Ovary (tissue), 9 donors: Measurements from ENCODE around the gene CLASP1. TPM values are rescaled to one million over a fixed set of nuclear protein-coding genes. Genes with fewer than 3 reads are reported as not detected.

Experiments used
- DNase-seq, 5 donors: peaks; one replicate each; pipeline ENCODE4 v3.0.0-alpha.2; 2019 to 2020
- H3K27ac ChIP-seq, 2 donors: fragments of 200-600 bp; one replicate each; pipeline versions ENCODE4 v1.5.1 to v1.8.0; 2019 to 2022
- H3K27me3 ChIP-seq: fragments of 200-600 bp; one replicate; pipeline ENCODE4 v1.8.0; 2022
- H3K36me3 ChIP-seq: fragments of 200-600 bp; sonication (generic); one replicate; pipeline ENCODE4 v1.5.1; 2019
- H3K4me1 ChIP-seq: one replicate; pipeline ENCODE4 v1.8.1; 2013; ENCODE audit warnings: mild to moderate bottlenecking, moderate library complexity; ENCODE audit not compliant: insufficient read depth
- H3K4me3 ChIP-seq: fragments of 200-600 bp; sonication (generic); one replicate; pipeline ENCODE4 v1.5.1; 2017
- H3K9me3 ChIP-seq, 2 donors: fragments of 200-600 bp in 1 of 2; sonication (generic) in 1 of 2; one replicate each; pipeline versions ENCODE4 v1.5.1 to v1.8.1; 2013 to 2019; ENCODE audit warnings: mild to moderate bottlenecking in 1 of 2, moderate library complexity in 1 of 2
- EP300 ChIP-seq: sonication (generic); formaldehyde crosslinking; IDR thresholded peaks from one replicate; pipeline ENCODE4 v1.6.1; 2017; ENCODE audit warnings: antibody characterized with exemption
- POLR2A ChIP-seq: fragments of 450-650 bp; IDR thresholded peaks from one replicate; pipeline ENCODE4 v1.6.1; 2017; ENCODE audit warnings: antibody characterized with exemption, mild to moderate bottlenecking, moderate library complexity
- WGBS, 3 donors: extraction: QIAGEN DNeasy Blood & Tissue Kit in 1 of 3; methylation state at CpG; one replicate each; pipeline versions ENCODE4 v1.1.5 to v1.1.7; 2013 to 2017; 5-methylcytosine and 5-hydroxymethylcytosine counted together
- intact Hi-C, 4 donors: fragments of 100-400 bp; cut with DNase I; formaldehyde crosslinking; loops; one replicate each; pipeline versions ENCODE4 v1.11.0 to v1.15.1; 2022 to 2023
- polyA plus RNA-seq, 2 donors: library from polyadenylated mRNA; stranded (reverse); fragments of 200-250 nt in 1 of 2; fragments of 350-450 nt in 1 of 2; fragmentation: Illumina TruSeq in 1 of 2; extraction: RNeasy Lipid Tissue Mini Kit (QIAGEN cat#74804) in 1 of 2; gene quantifications; one replicate each; pipeline ENCODE4 v1.2.3, GENCODE V29; 2013 to 2014
- total RNA-seq, 7 donors: library from RNA; depleted of rRNA in 2 of 7; stranded (reverse); fragments of >200 nt in 2 of 7; fragmentation: NEBNext Ultra II Directional in 3 of 7; extraction: Animal tissue kit (Norgen Biotek cat#: 25700) in 3 of 7; gene quantifications; one replicate each; pipeline versions ENCODE4 v1.1.0 to v1.2.4, GENCODE V29; 2016 to 2023
- TF ChIP-seq, protein P1 (sequence below), 3 donors: fragments of 450-650 bp in 2 of 3; fragments of 200-600 bp in 1 of 3; IDR thresholded peaks; one replicate each; pipeline versions ENCODE4 v1.5.1 to v1.8.0; 2016 to 2022; ENCODE audit warnings: antibody characterized with exemption in 3 of 3, mild to moderate bottlenecking in 1 of 3
- donor health status: DM: no; HTN: no; CAD: no; lungs with moderate emphysema.
- donor health status: DM: no; HTN: no; CAD: no.
- donor health status: Bipolar disorder and iron deficiency.
- donor health status: DM: yes; HTN: yes; CAD: no.
- donor health status: DM: no; HTN: no; CAD: no.
- donor health status: DM: yes; HTN: yes; CAD: no.

The CLASP1 gene
- total and polyA plus RNA-seq, 9 donors = 15.8 to 58.7 (median 47.9) TPM

DNA sequence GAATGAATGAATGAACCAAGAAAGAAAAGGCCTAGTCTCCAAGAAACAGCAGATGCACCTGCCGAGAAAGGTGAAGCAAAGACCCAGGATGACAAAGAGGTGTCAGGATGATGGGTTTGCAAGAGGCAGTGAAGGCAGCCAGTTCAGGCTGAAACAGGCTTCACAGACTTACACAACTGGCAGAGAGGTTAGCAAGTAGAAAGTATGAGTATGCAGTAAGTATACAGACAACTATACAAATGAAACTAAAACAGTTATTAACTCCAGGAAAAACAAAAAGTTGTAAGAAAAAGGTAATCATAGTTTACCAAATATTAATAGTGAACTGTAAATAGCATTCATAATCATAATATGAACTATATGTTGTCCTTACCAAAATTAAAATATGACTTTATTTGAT is 138.4 kb downstream of the CLASP1 start:
- WGBS, 3 donors = 96 to 97% (median 96%) methylated on average over 1 of the region's 1 CpG

DNA sequence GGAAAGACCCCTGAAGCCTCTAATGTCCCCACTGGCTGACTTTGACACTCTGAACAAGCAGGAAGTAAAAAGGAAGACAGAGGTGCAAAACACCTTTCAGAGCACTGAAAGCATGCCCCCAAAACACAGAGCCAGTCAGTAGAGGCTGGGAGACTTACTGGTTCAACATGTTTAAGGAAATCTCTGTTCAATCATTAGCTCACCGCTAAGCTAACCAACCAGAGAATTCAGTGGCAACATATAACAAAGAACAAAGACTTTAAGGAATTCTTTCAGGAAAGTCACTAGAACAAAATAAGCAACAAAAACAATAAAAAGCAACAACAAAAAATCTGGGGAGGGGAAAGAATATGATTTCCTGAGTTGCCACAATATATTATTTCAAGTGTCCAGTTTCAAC is 142.6 kb downstream of the CLASP1 start:
- no peak for DNase-seq
- WGBS, 3 donors = 97 to 100% (median 98%) methylated on average over 1 of the region's 1 CpG
- H3K4me3 ChIP-seq = no peak overlapping the region
- no peak overlapping the region for H3K27ac ChIP-seq
- H3K36me3 ChIP-seq = no peaks in the 10 kb centered on the region
- TF ChIP-seq POLR2A = no peak
- no peak for TF ChIP-seq EP300
- TF ChIP-seq, protein P1, sequence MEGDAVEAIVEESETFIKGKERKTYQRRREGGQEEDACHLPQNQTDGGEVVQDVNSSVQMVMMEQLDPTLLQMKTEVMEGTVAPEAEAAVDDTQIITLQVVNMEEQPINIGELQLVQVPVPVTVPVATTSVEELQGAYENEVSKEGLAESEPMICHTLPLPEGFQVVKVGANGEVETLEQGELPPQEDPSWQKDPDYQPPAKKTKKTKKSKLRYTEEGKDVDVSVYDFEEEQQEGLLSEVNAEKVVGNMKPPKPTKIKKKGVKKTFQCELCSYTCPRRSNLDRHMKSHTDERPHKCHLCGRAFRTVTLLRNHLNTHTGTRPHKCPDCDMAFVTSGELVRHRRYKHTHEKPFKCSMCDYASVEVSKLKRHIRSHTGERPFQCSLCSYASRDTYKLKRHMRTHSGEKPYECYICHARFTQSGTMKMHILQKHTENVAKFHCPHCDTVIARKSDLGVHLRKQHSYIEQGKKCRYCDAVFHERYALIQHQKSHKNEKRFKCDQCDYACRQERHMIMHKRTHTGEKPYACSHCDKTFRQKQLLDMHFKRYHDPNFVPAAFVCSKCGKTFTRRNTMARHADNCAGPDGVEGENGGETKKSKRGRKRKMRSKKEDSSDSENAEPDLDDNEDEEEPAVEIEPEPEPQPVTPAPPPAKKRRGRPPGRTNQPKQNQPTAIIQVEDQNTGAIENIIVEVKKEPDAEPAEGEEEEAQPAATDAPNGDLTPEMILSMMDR (IDR thresholded peaks at IDR 0.05) = no peak
- peaks cover 0 to 4% of the 10 kb centered on the region in 2 donors for H3K9me3 ChIP-seq
- intact Hi-C loops = no loop called here
- peaks cover 2% of the 10 kb centered on the region for H3K4me1 ChIP-seq
- no peaks in the 10 kb centered on the region for H3K27me3 ChIP-seq

More for the DNA sequence above, 138.4 kb downstream of the CLASP1 start:
- Histone ChIP-seq H3K27me3 (no peaks in the 10 kb centered on the region), H3K27ac (no peak overlapping the region), H3K9me3 (peaks cover 0 to 4% of the 10 kb centered on the region in 2 donors), H3K4me1 (peaks cover 2% of the 10 kb centered on the region), H3K36me3 (no peaks in the 10 kb centered on the region), H3K4me3 (no peak overlapping the region)
- DNase-seq = no peak
- intact Hi-C loops = no loop called here
- TF ChIP-seq EP300 (no peak), POLR2A (no peak)
- TF ChIP-seq, protein P1 (IDR thresholded peaks at IDR 0.05) = no peak

DNA sequence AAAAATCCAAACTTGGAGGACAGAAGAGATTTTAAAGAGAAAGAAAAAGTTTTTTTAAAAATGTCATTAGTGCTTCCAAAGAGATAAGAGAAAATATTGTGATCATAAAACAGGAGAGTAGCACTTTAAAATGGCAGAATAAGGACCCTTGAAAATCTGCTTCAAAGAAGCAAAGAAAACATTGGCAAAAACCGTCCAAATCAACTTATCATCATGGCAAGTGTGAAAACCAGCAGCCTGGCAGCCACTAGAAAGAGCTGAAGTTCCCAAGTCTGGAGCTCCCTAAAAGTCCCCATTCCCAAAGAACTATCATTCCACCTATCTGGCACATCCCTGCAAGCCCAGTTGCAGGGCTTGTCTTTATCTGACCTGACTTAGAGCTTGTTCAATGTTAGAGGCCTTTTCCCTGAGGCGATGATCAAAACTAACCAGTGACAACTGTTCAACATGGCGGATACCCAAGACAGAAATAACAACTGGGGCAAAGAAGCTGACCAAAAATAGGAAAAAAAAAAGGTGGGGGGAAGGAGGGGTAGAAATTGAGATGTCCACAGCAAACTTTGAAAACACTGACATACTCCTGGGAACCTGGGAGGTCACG is 143.2 kb downstream of the CLASP1 start:
- Histone ChIP-seq H3K27me3 (no peaks in the 10 kb centered on the region), H3K4me3 (no peak overlapping the region), H3K27ac (no peak overlapping the region), H3K9me3 (peaks cover 0 to 4% of the 10 kb centered on the region in 2 donors), H3K36me3 (no peaks in the 10 kb centered on the region), H3K4me1 (peaks cover 2% of the 10 kb centered on the region)
- intact Hi-C loops = no loop called here
- no peak for DNase-seq
- TF ChIP-seq, protein P1 (IDR thresholded peaks at IDR 0.05) = no peak
- no peak for TF ChIP-seq POLR2A
- TF ChIP-seq EP300 = no peak
- 85 to 88% (median 85%) methylated on average over 4 of the region's 4 CpGs for WGBS, 3 donors

DNA sequence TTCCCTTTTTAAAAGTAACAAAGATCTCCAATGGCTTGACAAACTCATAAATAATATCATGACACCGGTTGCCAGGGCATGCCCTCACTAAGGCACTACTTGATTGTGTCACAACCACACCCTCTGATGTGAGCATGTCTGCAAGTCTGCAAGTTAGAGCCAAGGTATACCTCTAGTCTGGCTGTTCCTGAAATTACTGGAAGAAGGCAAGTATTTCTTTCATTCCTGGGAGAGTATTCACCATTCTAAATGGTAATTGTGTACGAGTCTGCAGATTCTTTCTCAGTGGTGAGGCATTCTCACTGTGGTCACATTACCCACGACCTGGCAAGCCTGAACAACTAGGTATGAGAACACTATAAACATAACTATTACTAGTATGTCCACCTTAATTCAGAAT is 144.3 kb downstream of the CLASP1 start:
- no peaks in the 10 kb centered on the region for H3K36me3 ChIP-seq
- H3K9me3 ChIP-seq = peaks cover 0 to 4% of the 10 kb centered on the region in 2 donors
- no peak for DNase-seq
- H3K27ac ChIP-seq = no peak overlapping the region
- intact Hi-C loops = no loop called here
- H3K4me3 ChIP-seq = no peak overlapping the region
- H3K4me1 ChIP-seq = peaks cover 2% of the 10 kb centered on the region
- WGBS, 3 donors = 63 to 81% (median 65%) methylated on average over 3 of the region's 3 CpGs
- TF ChIP-seq EP300 = no peak
- no peak for TF ChIP-seq POLR2A
- TF ChIP-seq, protein P1 (IDR thresholded peaks at IDR 0.05) = no peak
- H3K27me3 ChIP-seq = no peaks in the 10 kb centered on the region
